Measurements from ENCODE around the gene CPNE7.

DNA sequence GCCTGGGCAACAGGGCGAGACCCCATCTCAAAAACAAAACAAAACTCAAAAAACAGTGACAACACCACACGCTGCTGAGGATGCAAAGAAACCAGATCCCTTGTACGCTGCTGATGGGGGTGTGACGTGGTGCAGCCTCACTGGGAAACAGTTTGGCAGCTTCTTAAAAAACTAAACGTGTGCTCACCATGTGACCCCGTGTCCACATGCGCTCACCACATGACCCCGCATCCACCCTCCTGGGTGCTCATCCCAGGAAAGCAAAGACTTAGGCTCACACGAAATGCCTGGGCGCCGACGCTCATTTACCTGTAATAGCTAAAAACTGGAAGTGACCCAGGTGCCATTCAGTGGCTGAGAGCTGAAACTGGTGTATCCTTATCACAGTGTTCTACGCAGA is 35.0 kb upstream of the CPNE7 start:
- TF ChIP-seq CTCF (IDR thresholded peaks at IDR 0.05) (no peak), EZH2phosphoT487 (IDR thresholded peaks at IDR 0.05) (no peak), EZH2 (IDR thresholded peaks at IDR 0.05) (no peak)
